A549 (cell line): ENCODE data around the gene CDH16. TPM values are rescaled to one million over a fixed set of nuclear protein-coding genes. Genes with fewer than 3 reads are reported as not detected.
A peak's percentile ranks its signal among the peaks of the same experiment; 100 is the strongest.

ENCODE experiments used
- ATAC-seq, 2 experiments: fragments of 200-7000 bp in 1 of 2; fragments of >200 bp in 1 of 2; cut with Nextera tagmentation in 1 of 2; cut with Tn5 transposase in 1 of 2; 3 replicates each; pipeline versions ENCODE4 v1.8.0 to v1.9.1; 2018 to 2020; ENCODE audit warnings: mild to moderate bottlenecking in 1 of 2, moderate library complexity in 1 of 2
- CTCF ChIA-PET: fragments of 300-600 bp; sonication (Branson Sonifier 250); formaldehyde crosslinking; extraction: SDS; loops from one replicate; lab custom pipeline; 2021; ENCODE audit warnings: antibody characterized with exemption, inconsistent platforms; lab: Yijun Ruan, JAX
- POLR2A ChIA-PET: fragments of 350-600 bp; formaldehyde crosslinking; extraction: SDS; loops from one replicate; lab custom pipeline; 2021; ENCODE audit warnings: antibody characterized with exemption, inconsistent platforms; lab: Yijun Ruan, JAX
- DNase-seq, 2 experiments: peaks; one replicate each; pipeline versions ENCODE4 v3.0.0 to v3.0.0-alpha.2; 2011 to 2016; ENCODE audit warnings: low read depth in 1 of 2, low spot score in 1 of 2
- FAIRE-seq: peaks from 2 replicates; lab custom pipeline; 2011; peaks lifted over from hg19 to GRCh38; lab: Jason Lieb, UNC
- H3K27ac ChIP-seq, 2 experiments: fragments of >200 bp; sonication (Bioruptor Twin); formaldehyde crosslinking; 3 replicates each; pipeline ENCODE4 v1.5.1; 2016 to 2017
- H3K4me1 ChIP-seq: fragments of >200 bp; sonication (Bioruptor Twin); formaldehyde crosslinking; 3 replicates; pipeline ENCODE4 v1.6.1; 2016
- H3K4me2 ChIP-seq: fragments of >200 bp; sonication (Bioruptor Twin); formaldehyde crosslinking; 3 replicates; pipeline ENCODE4 v1.6.1; 2016
- H3K4me3 ChIP-seq: fragments of >200 bp; sonication (Bioruptor Twin); formaldehyde crosslinking; 3 replicates; pipeline ENCODE4 v1.5.1; 2016
- H3K9me3 ChIP-seq: fragments of >200 bp; sonication (Bioruptor Twin); formaldehyde crosslinking; 3 replicates; pipeline ENCODE4 v1.6.1; 2016
- CHD4 ChIP-seq: fragments of 200-600 bp; sonication (generic); IDR thresholded peaks from 2 replicates; pipeline ENCODE4 v1.6.1; 2016; ENCODE audit warnings: antibody characterized with exemption, mild to moderate bottlenecking, borderline replicate concordance
- E2F6 ChIP-seq: IDR thresholded peaks from 2 replicates; pipeline ENCODE4 v1.6.1; 2012; ENCODE audit warnings: low read depth, borderline replicate concordance
- EHMT2 ChIP-seq: fragments of 200-600 bp; sonication (generic); IDR thresholded peaks from 2 replicates; pipeline ENCODE4 v1.6.1; 2016; ENCODE audit warnings: antibody characterized with exemption, low read depth, mild to moderate bottlenecking, moderate library complexity
- EP300 ChIP-seq, 2 experiments: fragments of >200 bp; sonication (Bioruptor Twin); formaldehyde crosslinking; IDR thresholded peaks; 2 replicates in 1 of 2; 3 replicates in 1 of 2; pipeline ENCODE4 v1.6.1; 2016 to 2017
- FOSB ChIP-seq: fragments of 250-450 bp; sonication (Bioruptor Pico); IDR thresholded peaks from 2 replicates; pipeline ENCODE4 v1.5.0; 2020; ENCODE audit warnings: mild to moderate bottlenecking, moderate library complexity
- JUNB ChIP-seq: fragments of >200 bp; sonication (Bioruptor Twin); formaldehyde crosslinking; IDR thresholded peaks from 2 replicates; pipeline ENCODE4 v1.6.1; 2016
- KDM1A ChIP-seq: fragments of 200-600 bp; sonication (generic); IDR thresholded peaks from 2 replicates; pipeline ENCODE4 v1.6.1; 2016; ENCODE audit warnings: low read depth, mild to moderate bottlenecking
- KDM5A ChIP-seq: fragments of 200-600 bp; sonication (generic); IDR thresholded peaks from 2 replicates; pipeline ENCODE4 v1.6.1; 2016; ENCODE audit warnings: antibody characterized with exemption, mild to moderate bottlenecking
- MAZ ChIP-seq: fragments of 150-350 bp; IDR thresholded peaks from 2 replicates; pipeline ENCODE4 v1.6.1; 2014; ENCODE audit warnings: antibody characterized with exemption, low read depth, low read length, borderline replicate concordance
- NFE2L2 ChIP-seq: fragments of 150-350 bp; conservative IDR thresholded peaks from 2 replicates; pipeline ENCODE4 v1.6.1; 2014; ENCODE audit warnings: low read length
- PHF8 ChIP-seq: fragments of 200-600 bp; sonication (generic); IDR thresholded peaks from 2 replicates; pipeline ENCODE4 v1.6.1; 2016; ENCODE audit warnings: low read depth, mild to moderate bottlenecking, antibody characterized with exemption, moderate library complexity, borderline replicate concordance
- RAD21 ChIP-seq, 2 experiments: fragments of >200 bp in 1 of 2; sonication (Bioruptor Twin) in 1 of 2; formaldehyde crosslinking in 1 of 2; IDR thresholded peaks in 1 of 2; conservative IDR thresholded peaks in 1 of 2; 2 replicates in 1 of 2; 3 replicates in 1 of 2; pipeline ENCODE4 v1.6.1; 2012 to 2018; ENCODE audit warnings: inconsistent platforms in 1 of 2
- SMC3 ChIP-seq: fragments of >200 bp; sonication (Bioruptor Twin); formaldehyde crosslinking; IDR thresholded peaks from 3 replicates; pipeline ENCODE4 v1.6.1; 2018; ENCODE audit warnings: inconsistent platforms
- TFCP2L1 ChIP-seq: fragments of 250-450 bp; sonication (Bioruptor Pico); IDR thresholded peaks from 2 replicates; pipeline ENCODE4 v1.5.0; 2021; ENCODE audit warnings: mild to moderate bottlenecking
- USF2 ChIP-seq: fragments of 450-650 bp; IDR thresholded peaks from 2 replicates; pipeline ENCODE4 v1.6.1; 2014; ENCODE audit warnings: antibody characterized with exemption
- ZC3H11A ChIP-seq: fragments of 450-650 bp; IDR thresholded peaks from 2 replicates; pipeline ENCODE4 v1.6.1; 2014; ENCODE audit warnings: antibody characterized with exemption, mild to moderate bottlenecking
- WGBS: methylation state at CpG from one replicate; pipeline ENCODE4 v1.1.6; 2017; ENCODE audit errors: missing lambda C conversion rate; 5-methylcytosine and 5-hydroxymethylcytosine counted together
- polyA plus RNA-seq, 4 experiments: library from polyadenylated mRNA; depleted of rRNA in 3 of 4; stranded (reverse); fragments of >200 nt; fragmentation: RNase III in 1 of 4; extraction: RNeasy Plus Mini Kit Qiagen cat#74134 plus additional on column Dnase treatment in 1 of 4; gene quantifications; 2 replicates in 3 of 4; 3 replicates in 1 of 4; pipeline ENCODE4 v1.2.3, GENCODE V29; 2011 to 2017
- TF ChIP-seq, protein P1 (sequence below): fragments of 150-350 bp; IDR thresholded peaks from 2 replicates; pipeline ENCODE4 v1.6.1; 2014; ENCODE audit warnings: low read depth, mild to moderate bottlenecking, low read length
- TF ChIP-seq, protein P2 (sequence below): fragments of 250-450 bp; sonication (Bioruptor Pico); IDR thresholded peaks from 2 replicates; pipeline ENCODE4 v1.5.0; 2020; ENCODE audit warnings: low read depth, mild to moderate bottlenecking, moderate library complexity
- TF ChIP-seq, protein P3 (sequence below): IDR thresholded peaks from 2 replicates; pipeline ENCODE4 v1.6.1; 2012
- TF ChIP-seq, protein P4 (sequence below): fragments of >200 bp; sonication (Bioruptor Twin); formaldehyde crosslinking; IDR thresholded peaks from 2 replicates; pipeline ENCODE4 v1.6.1; 2016
- TF ChIP-seq, protein P5 (sequence below): fragments of >200 bp; sonication (Bioruptor Twin); formaldehyde crosslinking; IDR thresholded peaks from 3 replicates; pipeline ENCODE4 v1.5.1; 2016

The CDH16 gene
- polyA plus RNA-seq, 2 of the 4 experiments (the other 2 are of a cell fraction): 0.18 to 0.25 TPM

- Histone ChIP-seq H3K4me1 (peaks cover 28% of the 10 kb centered on the region), H3K27ac (peak overlapping the region; percentile 94 to 99), H3K4me2 (peak overlapping the region; percentile 88), H3K4me3 (peak overlapping the region; percentile 81), H3K9me3 (no peaks in the 10 kb centered on the region)
- peak in 1 of 2 experiments; percentile 55 for DNase-seq
- WGBS: 0% methylated on average over 10 of the region's 12 CpGs
- ChIA-PET CTCF (interaction anchor here (1.1 to 5.4 kb wide), 2 partner anchors 13 to 39 kb away, joined by 7 to 56 read pairs; no protein-coding TSS in a partner anchor), POLR2A (interaction anchor here (1.2 kb wide), 1 partner anchor 122 kb away, joined by 3 read pairs; no protein-coding TSS in a partner anchor)
- FAIRE-seq: no peak
- TF ChIP-seq KDM1A: 0 out of 2 replicates have a peak, but pooled peaks have one; percentile 49
- no peak for TF ChIP-seq EP300 (IDR thresholded peaks at IDR 0.05)
- 0 out of 6 replicates have a peak, but pooled peaks of 1 of the 2 experiments have one; percentile 2 for ATAC-seq
Observed at GRCh38 chr16:66933776-66934137, 15.1 kb upstream of the CDH16 start.

GRCh38 chr16:66932076-66932475 is 13.4 kb upstream of the CDH16 start:
- peaks cover 44% of the 10 kb centered on the region for H3K4me1 ChIP-seq
- DNase-seq: no peak
- H3K4me3 ChIP-seq: no peak overlapping the region
- no peak overlapping the region for H3K4me2 ChIP-seq
- TF ChIP-seq, protein P1, sequence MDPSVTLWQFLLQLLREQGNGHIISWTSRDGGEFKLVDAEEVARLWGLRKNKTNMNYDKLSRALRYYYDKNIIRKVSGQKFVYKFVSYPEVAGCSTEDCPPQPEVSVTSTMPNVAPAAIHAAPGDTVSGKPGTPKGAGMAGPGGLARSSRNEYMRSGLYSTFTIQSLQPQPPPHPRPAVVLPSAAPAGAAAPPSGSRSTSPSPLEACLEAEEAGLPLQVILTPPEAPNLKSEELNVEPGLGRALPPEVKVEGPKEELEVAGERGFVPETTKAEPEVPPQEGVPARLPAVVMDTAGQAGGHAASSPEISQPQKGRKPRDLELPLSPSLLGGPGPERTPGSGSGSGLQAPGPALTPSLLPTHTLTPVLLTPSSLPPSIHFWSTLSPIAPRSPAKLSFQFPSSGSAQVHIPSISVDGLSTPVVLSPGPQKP: no peak
- TF ChIP-seq PHF8: no peak
- no peak for TF ChIP-seq SMC3
- TF ChIP-seq MAZ: no peak
- no peak for TF ChIP-seq FOSB (CRISPR knock-in tag)
- TF ChIP-seq, protein P2, sequence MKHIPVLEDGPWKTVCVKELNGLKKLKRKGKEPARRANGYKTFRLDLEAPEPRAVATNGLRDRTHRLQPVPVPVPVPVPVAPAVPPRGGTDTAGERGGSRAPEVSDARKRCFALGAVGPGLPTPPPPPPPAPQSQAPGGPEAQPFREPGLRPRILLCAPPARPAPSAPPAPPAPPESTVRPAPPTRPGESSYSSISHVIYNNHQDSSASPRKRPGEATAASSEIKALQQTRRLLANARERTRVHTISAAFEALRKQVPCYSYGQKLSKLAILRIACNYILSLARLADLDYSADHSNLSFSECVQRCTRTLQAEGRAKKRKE: no peak
- TF ChIP-seq, protein P3, sequence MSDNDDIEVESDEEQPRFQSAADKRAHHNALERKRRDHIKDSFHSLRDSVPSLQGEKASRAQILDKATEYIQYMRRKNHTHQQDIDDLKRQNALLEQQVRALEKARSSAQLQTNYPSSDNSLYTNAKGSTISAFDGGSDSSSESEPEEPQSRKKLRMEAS: no peak
- no peak for TF ChIP-seq JUNB
- no peak for TF ChIP-seq NFE2L2
- TF ChIP-seq TFCP2L1 (CRISPR knock-in tag): no peak
- no peak for TF ChIP-seq E2F6
- TF ChIP-seq, protein P4, sequence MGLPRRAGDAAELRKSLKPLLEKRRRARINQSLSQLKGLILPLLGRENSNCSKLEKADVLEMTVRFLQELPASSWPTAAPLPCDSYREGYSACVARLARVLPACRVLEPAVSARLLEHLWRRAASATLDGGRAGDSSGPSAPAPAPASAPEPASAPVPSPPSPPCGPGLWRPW: no peak
- TF ChIP-seq CHD4: no peak
- TF ChIP-seq ZC3H11A: no peak
- TF ChIP-seq, protein P5, sequence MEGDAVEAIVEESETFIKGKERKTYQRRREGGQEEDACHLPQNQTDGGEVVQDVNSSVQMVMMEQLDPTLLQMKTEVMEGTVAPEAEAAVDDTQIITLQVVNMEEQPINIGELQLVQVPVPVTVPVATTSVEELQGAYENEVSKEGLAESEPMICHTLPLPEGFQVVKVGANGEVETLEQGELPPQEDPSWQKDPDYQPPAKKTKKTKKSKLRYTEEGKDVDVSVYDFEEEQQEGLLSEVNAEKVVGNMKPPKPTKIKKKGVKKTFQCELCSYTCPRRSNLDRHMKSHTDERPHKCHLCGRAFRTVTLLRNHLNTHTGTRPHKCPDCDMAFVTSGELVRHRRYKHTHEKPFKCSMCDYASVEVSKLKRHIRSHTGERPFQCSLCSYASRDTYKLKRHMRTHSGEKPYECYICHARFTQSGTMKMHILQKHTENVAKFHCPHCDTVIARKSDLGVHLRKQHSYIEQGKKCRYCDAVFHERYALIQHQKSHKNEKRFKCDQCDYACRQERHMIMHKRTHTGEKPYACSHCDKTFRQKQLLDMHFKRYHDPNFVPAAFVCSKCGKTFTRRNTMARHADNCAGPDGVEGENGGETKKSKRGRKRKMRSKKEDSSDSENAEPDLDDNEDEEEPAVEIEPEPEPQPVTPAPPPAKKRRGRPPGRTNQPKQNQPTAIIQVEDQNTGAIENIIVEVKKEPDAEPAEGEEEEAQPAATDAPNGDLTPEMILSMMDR: no peak
- TF ChIP-seq EHMT2: no peak
- TF ChIP-seq USF2: no peak
- no peak for TF ChIP-seq RAD21 (conservative IDR thresholded peaks at IDR 0.05 in 1 of 2, IDR thresholded peaks at IDR 0.05 in 1 of 2)
- no peak for TF ChIP-seq KDM5A
- TF ChIP-seq, all 56 proteins: peak for 0
- WGBS: 92% methylated on average over 4 of the region's 4 CpGs
- no peak for FAIRE-seq
- POLR2A ChIA-PET: no interaction called here
- CTCF ChIA-PET: interaction anchor here (0.6 to 5.4 kb wide), 4 partner anchors 12 to 420 kb away, joined by 3 to 56 read pairs (median 6); no protein-coding TSS in a partner anchor
- Histone ChIP-seq H3K27ac (no peak overlapping the region), H3K9me3 (no peaks in the 10 kb centered on the region)
- ATAC-seq: no peak
